Measurements from ENCODE around the gene ASIC4. TPM values are rescaled to one million over a fixed set of nuclear protein-coding genes. Genes with fewer than 3 reads are reported as not detected.

ASIC4 gene
- total RNA-seq, 1 donor from 2014 or later = not detected

DNA sequence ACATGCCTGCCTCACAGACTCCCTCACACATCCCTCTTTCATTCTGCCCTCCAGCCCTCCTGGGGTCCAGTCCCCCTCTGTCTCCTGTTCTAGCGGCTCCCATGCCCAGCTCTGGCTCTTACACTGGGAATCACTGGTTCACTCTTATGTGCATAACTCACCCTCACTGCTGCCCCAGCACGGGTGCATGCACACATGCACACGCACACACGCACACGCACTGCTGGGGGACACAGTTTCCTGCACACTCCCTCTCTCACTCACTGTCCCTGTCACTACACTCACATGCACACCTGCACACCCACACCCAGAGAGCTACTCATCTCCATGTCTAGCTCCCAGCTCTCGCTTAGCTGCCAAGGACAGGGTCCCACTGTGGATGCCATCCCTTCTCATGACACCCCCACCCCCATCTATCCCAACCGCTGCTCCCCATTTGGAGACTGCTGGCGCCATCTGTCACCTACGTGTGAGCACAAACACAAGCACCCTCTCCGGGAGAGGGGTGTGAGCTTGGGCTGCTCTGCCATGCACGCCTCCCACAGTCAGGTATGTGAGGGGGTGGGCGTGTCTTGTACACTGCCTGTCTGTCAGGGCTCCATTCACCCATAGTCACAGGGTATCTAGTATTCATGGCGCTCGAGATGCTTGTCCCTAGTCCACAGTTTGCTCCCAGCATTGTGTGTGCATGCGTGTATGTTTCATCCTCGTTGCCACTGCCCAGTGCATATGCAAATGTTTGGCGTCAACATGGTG is 1.8 kb downstream of the ASIC4 start:
- no peaks in the 10 kb centered on the region for H3K36me3 ChIP-seq (ENCODE audit: control insufficient read depth, insufficient read depth, low read length)
- peaks cover 75% of the 10 kb centered on the region for H3K27me3 ChIP-seq (ENCODE audit: control insufficient read depth, insufficient read depth, low read length)
- TF ChIP-seq, protein P1, sequence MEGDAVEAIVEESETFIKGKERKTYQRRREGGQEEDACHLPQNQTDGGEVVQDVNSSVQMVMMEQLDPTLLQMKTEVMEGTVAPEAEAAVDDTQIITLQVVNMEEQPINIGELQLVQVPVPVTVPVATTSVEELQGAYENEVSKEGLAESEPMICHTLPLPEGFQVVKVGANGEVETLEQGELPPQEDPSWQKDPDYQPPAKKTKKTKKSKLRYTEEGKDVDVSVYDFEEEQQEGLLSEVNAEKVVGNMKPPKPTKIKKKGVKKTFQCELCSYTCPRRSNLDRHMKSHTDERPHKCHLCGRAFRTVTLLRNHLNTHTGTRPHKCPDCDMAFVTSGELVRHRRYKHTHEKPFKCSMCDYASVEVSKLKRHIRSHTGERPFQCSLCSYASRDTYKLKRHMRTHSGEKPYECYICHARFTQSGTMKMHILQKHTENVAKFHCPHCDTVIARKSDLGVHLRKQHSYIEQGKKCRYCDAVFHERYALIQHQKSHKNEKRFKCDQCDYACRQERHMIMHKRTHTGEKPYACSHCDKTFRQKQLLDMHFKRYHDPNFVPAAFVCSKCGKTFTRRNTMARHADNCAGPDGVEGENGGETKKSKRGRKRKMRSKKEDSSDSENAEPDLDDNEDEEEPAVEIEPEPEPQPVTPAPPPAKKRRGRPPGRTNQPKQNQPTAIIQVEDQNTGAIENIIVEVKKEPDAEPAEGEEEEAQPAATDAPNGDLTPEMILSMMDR (IDR thresholded peaks at IDR 0.05; ENCODE audit: insufficient read depth, low read length, poor library complexity, severe bottlenecking) = no peak
- no peak overlapping the region for H3K4me3 ChIP-seq (ENCODE audit: low read depth, low read length)
- DNase-seq (ENCODE audit: low read depth) = no peak

DNA sequence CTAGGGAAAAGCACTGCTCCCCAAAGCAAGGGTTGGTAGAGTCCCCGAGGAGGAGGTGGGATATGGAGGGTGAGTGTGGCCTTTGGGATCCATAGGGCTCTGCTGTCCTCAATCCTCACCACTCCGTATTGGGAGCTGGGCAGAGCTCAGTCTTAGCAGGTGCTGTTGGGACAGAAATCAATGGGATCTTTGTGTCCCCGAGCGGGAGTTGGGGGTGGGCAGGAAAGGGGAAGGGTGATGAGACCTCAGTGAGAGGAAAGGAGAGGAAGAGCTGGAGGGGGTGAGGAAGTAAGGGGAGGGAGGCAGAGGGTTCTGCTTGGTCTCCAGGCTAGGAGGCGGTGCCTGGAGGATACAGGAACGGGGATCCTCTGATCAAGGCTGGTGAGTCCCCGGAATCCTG is 2.6 kb downstream of the ASIC4 start:
- Histone ChIP-seq H3K36me3 (ENCODE audit: control insufficient read depth, insufficient read depth, low read length) (no peaks in the 10 kb centered on the region), H3K4me3 (ENCODE audit: low read depth, low read length) (no peak overlapping the region), H3K27me3 (ENCODE audit: control insufficient read depth, insufficient read depth, low read length) (peaks cover 68% of the 10 kb centered on the region)
- TF ChIP-seq, protein P1 (IDR thresholded peaks at IDR 0.05; ENCODE audit: insufficient read depth, low read length, poor library complexity, severe bottlenecking) = no peak
- no peak for DNase-seq (ENCODE audit: low read depth)

DNA sequence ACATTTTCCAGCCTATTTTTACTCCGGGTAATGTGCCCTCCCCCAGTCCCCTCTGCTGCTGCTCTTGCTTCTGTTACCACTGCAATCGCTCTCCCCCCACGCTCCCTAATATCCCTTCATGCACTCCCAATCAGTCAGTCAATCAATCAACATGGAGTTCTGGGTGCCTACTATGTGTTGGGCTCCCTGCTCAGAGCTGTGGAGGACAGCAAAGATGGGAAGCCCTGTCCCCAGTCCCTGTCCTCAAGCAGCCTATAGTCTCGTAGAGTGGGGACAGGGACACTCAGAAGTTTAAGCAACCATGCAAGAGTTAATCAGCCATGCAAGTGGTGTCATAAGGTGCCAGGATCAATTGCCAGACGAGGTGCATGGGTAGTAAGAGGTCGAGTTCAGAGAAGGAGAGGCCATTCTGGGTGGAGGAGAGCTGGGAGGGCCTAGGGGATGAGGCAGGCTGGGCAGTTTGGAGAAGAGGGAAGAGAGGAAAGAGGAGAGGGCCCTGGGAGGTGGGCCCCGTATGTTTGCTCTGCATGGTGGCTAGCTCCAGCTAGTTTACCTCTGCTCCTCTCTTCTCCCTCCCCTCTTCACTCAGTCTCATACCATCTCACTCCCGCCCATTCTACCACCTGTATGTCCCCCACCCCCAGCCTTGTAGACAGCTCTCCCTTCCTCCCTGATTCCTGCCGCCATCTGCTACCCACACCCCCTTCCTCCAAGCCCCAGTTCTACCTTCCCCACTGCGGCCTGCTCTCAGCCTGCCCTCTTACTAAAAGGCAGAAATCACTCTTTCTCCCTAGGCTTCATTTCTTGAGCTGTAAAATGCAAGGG is 3.9 kb downstream of the ASIC4 start:
- TF ChIP-seq, protein P1 (IDR thresholded peaks at IDR 0.05; ENCODE audit: insufficient read depth, low read length, poor library complexity, severe bottlenecking) = no peak
- Histone ChIP-seq H3K27me3 (ENCODE audit: control insufficient read depth, insufficient read depth, low read length) (peaks cover 56% of the 10 kb centered on the region), H3K4me3 (ENCODE audit: low read depth, low read length) (no peak overlapping the region), H3K36me3 (ENCODE audit: control insufficient read depth, insufficient read depth, low read length) (no peaks in the 10 kb centered on the region)
- no peak for DNase-seq (ENCODE audit: low read depth)

DNA sequence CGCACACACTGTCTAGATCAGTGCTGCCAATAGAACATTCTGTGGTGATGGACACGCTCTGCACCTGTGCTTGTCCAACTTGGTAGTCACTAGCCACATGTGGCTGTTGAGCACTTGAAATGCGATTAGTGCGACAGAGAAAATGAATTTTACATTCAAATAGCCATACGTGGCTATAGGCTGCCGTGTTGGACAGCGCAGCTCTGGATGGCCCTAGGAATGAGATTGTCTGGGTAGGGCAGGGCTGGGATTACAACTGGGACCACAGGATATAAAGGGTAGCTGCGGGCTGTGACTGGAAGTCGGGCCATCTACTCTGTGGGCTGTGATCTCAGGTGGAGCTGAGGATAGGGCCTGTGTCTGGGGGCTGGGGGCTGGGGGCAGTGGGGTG is 5.2 kb downstream of the ASIC4 start:
- H3K4me3 ChIP-seq (ENCODE audit: low read depth, low read length) = no peak overlapping the region
- H3K27me3 ChIP-seq (ENCODE audit: control insufficient read depth, insufficient read depth, low read length) = peaks cover 43% of the 10 kb centered on the region
- DNase-seq (ENCODE audit: low read depth) = no peak
- H3K36me3 ChIP-seq (ENCODE audit: control insufficient read depth, insufficient read depth, low read length) = no peaks in the 10 kb centered on the region
- TF ChIP-seq, protein P1 (IDR thresholded peaks at IDR 0.05; ENCODE audit: insufficient read depth, low read length, poor library complexity, severe bottlenecking) = no peak

DNA sequence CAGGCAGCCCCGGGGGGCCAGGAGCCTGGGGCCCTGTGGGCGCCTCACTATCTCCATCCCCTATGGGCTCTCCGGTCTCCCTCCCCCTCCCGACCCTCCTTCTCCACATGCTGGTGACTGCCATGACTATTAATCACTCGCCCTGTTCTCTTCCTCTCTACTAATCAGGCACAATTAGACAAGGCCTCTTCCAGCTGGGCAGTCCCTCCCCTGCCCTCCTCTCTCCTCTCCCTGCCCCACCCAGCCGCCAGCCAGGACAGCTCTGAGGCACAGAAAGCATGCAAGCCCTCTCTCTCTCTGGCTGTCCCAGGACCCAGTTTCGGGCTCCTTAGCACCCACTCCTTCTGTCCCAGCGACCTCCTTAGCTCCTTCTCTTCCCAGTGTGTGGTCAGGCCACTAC is 5.8 kb downstream of the ASIC4 start:
- TF ChIP-seq, protein P1 (IDR thresholded peaks at IDR 0.05; ENCODE audit: insufficient read depth, low read length, poor library complexity, severe bottlenecking) = no peak
- DNase-seq (ENCODE audit: low read depth) = no peak
- peaks cover 37% of the 10 kb centered on the region for H3K27me3 ChIP-seq (ENCODE audit: control insufficient read depth, insufficient read depth, low read length)
- H3K36me3 ChIP-seq (ENCODE audit: control insufficient read depth, insufficient read depth, low read length) = no peaks in the 10 kb centered on the region
- H3K4me3 ChIP-seq (ENCODE audit: low read depth, low read length) = no peak overlapping the region

Data from kidney epithelial cell (primary cell).